ENCODE results near the gene ST6GALNAC5. TPM values are rescaled to one million over a fixed set of nuclear protein-coding genes. Genes with fewer than 3 reads are reported as not detected.

The ST6GALNAC5 gene
- total RNA-seq, 1 experiment from 2014 or later = not detected

GRCh38 chr1:77068013-77068412, 200.7 kb downstream of the ST6GALNAC5 start:
- ChIA-PET CTCF (no interaction called here), POLR2A (no interaction called here)
- H3K27ac ChIP-seq (ENCODE audit: low read length) = no peak overlapping the region
- no peaks in the 10 kb centered on the region for H3K4me1 ChIP-seq (ENCODE audit: control insufficient read depth, insufficient read depth, low read length)
- in situ Hi-C loops (cut with HindIII; ENCODE audit: low pct_unique_long_range_greater_than_20kb, low sequenced_read_pairs) = no loop called here
- TF ChIP-seq TCF7L2 (IDR thresholded peaks at IDR 0.05; ENCODE audit: low read depth, low read length) (no peak), CTCF (IDR thresholded peaks at IDR 0.05) (no peak), POLR2AphosphoS5 (IDR thresholded peaks at IDR 0.05; ENCODE audit: low read depth, low read length) (no peak), SIN3A (IDR thresholded peaks at IDR 0.05; ENCODE audit: borderline replicate concordance, insufficient read depth, low read depth, low read length) (no peak), REST (IDR thresholded peaks at IDR 0.05; ENCODE audit: insufficient read depth in 1 of 2, low read depth in 2 of 2, low read length in 1 of 2) (no peak)
- ATAC-seq = no peak
- H3K27me3 ChIP-seq (ENCODE audit: control insufficient read depth, insufficient read depth, low read length) = no peaks in the 10 kb centered on the region; the same call in 1 of the 2 replicates
- intact Hi-C loops (cut with micrococcal nuclease; ENCODE audit: unreplicated experiment) = no loop called here
- no peak overlapping the region for H3K4me3 ChIP-seq (ENCODE audit: low read depth in 2 of 2, low read length in 2 of 2)
- no peaks in the 10 kb centered on the region for H3K9me3 ChIP-seq (ENCODE audit: control insufficient read depth, insufficient read depth, low read depth, low read length)
- BruUV-seq (replicated peaks) = no TSS peak
- no peaks in the 10 kb centered on the region for H3K36me3 ChIP-seq (ENCODE audit: control insufficient read depth, insufficient read depth, low read length)
- DNase-seq (ENCODE audit: low read depth, low spot score) = no peak

- no peak for TF ChIP-seq TCF7L2 (IDR thresholded peaks at IDR 0.05; ENCODE audit: low read depth, low read length)
- TF ChIP-seq POLR2AphosphoS5 (IDR thresholded peaks at IDR 0.05; ENCODE audit: low read depth, low read length) = no peak
- no peak for TF ChIP-seq SIN3A (IDR thresholded peaks at IDR 0.05; ENCODE audit: borderline replicate concordance, insufficient read depth, low read depth, low read length)
- TF ChIP-seq REST (IDR thresholded peaks at IDR 0.05; ENCODE audit: insufficient read depth in 1 of 2, low read depth in 2 of 2, low read length in 1 of 2) = no peak
- no peak for TF ChIP-seq CTCF (IDR thresholded peaks at IDR 0.05)
- in situ Hi-C loops (cut with HindIII; ENCODE audit: low pct_unique_long_range_greater_than_20kb, low sequenced_read_pairs) = no loop called here
- H3K4me3 ChIP-seq (ENCODE audit: low read depth in 2 of 2, low read length in 2 of 2) = no peak overlapping the region
- no peaks in the 10 kb centered on the region for H3K4me1 ChIP-seq (ENCODE audit: control insufficient read depth, insufficient read depth, low read length)
- H3K27me3 ChIP-seq (ENCODE audit: control insufficient read depth, insufficient read depth, low read length) = no peaks in the 10 kb centered on the region
- no peak for DNase-seq (ENCODE audit: low read depth, low spot score)
- no TSS peak for BruUV-seq (replicated peaks)
- no peak for ATAC-seq
- no peak overlapping the region for H3K27ac ChIP-seq (ENCODE audit: low read length)
- H3K36me3 ChIP-seq (ENCODE audit: control insufficient read depth, insufficient read depth, low read length) = no peaks in the 10 kb centered on the region
- H3K9me3 ChIP-seq (ENCODE audit: control insufficient read depth, insufficient read depth, low read depth, low read length) = no peaks in the 10 kb centered on the region
- POLR2A ChIA-PET = no interaction called here
- CTCF ChIA-PET = no interaction called here
- intact Hi-C loops (cut with micrococcal nuclease; ENCODE audit: unreplicated experiment) = no loop called here
Measured at GRCh38 chr1:77076759-77077158, 209.5 kb downstream of the ST6GALNAC5 start.

All from Panc1 (cell line).